ENCODE results near the gene LIPA.
"Not testable (repeated sequence)": the region's sequence is repeated elsewhere in the genome, so short reads cannot be mapped to it uniquely, and the experiment has no call there.

The LIPA gene

DNA sequence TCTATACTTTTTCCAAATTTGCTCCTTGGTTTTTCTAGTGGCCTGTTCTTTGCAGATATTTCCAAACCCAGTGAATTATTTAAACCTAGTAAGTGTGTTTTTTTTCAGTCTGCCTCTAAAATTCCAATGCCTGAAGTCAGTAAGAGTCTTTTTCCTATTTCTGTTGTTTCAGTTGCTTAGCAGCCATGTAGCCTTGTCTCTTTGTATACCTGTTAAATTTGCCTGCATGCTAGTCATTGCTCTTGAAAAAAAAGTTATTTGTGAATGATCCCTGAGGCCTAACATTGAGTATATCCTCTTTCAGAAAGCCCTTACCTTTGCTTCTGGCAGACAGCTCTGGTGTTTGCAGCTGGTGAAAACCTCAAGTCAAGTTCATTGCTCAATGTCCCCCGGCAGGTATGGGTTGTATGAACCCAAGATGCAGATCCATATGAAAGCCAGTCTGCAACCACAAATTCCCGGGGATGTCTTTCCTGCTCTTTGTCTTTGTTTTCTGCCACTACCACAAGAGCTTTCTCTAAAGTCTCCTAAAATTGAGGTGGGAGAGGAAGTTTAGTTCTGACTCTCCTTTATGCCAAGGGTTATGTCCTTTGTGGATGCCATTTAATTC is 80.2 kb downstream of the LIPA start:
- no peak overlapping the region for H3K4me3 ChIP-seq (ENCODE audit: low read depth, low read length)

- H3K4me3 ChIP-seq (ENCODE audit: low read depth, low read length): not testable (repeated sequence)
These were observed 83.1 kb downstream of the LIPA start for GRCh38 chr10:89168354-89168900.

DNA sequence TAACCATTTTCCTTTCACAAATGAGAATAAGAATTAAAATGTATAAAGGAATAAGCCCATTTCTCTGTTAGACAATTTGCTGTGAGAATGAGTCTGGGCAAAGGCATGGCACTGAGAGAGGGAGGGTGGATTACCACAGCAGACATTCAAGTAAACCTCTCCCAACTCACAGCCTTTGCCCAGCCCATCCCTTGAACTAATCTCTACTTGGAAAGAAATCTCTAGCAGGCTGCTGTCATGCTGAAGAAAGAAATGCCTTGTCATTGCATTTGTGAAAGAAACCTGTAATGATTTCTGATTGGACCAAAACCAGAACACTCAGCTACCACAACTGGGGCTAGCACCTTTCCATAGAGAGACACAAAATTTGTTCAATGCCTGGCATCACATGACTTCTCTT is 83.7 kb downstream of the LIPA start:
- no peak overlapping the region for H3K4me3 ChIP-seq (ENCODE audit: low read depth, low read length)

GRCh38 chr10:89165923-89166322 is 85.7 kb downstream of the LIPA start:
- no peak overlapping the region for H3K4me3 ChIP-seq (ENCODE audit: low read depth, low read length)

DNA sequence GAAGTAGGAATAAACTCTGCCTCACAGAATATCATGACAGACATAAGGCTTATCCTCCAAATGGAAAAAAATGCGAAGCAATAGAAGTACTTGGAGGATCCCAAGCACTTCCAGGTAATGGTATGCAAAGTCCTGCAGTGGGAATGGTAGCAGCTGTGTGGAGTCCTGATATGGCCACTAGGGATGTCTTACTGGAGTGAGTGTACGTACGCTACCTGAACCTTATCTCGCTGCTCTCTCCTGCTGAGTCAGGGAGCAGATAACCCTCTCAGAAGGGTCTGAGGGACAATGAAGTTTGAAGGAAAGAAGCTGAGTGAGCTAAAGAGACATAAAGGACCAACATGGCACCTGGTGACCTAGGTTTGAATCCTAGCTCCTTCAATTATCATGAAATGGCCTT is 86.7 kb downstream of the LIPA start:
- H3K4me3 ChIP-seq (ENCODE audit: low read depth, low read length): no peak overlapping the region

DNA sequence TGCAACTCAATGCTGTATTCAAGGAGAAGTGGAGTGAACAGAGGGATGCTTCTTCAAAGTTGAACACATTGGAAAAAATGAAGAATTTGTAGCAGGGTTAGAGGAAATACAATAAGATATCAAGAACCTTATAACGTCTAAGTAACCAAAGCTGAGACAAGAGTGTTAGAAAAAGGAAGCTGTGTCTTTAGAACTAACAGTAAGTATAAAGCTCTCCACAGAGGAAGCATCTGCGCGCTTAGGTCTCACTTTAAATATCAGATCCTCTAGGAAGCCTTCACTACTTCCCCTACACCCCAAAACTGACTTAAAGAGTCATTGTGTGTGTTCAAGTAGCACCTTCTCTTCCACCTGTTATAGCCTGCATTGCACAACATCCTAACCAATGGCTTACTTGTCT is 87.5 kb downstream of the LIPA start:
- H3K4me3 ChIP-seq (ENCODE audit: low read depth, low read length): no peak overlapping the region
